ENCODE measurements around the gene ESR1.
"Not testable (repeated sequence)": the region's sequence is repeated elsewhere in the genome, so short reads cannot be mapped to it uniquely, and the experiment has no call there.

Gene ESR1

DNA sequence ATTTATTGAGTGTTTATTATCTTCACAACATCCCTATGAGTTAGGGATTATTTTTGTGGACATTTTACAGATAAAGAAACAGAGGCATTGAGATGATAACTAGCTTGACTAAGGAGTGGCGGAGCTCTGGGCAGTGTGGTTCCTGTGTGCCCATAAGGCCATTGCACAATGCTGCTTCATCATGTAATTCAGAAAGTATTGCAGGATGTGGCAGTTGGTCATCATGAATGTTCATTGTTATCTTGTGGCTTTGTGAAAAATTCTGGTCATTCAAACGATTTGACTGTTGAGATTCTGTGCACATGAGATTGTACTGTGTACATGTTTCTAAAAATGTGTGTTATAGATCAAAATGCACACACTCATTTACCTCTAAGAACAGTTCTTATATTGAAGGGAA is 150.8 kb downstream of the ESR1 start:
- no peak for DNase-seq
- Mint-ChIP-seq H3K27ac (no peak overlapping the region), H3K4me3 (no peak overlapping the region), H3K27me3 (ENCODE audit: low read depth, poor library complexity) (no peaks in the 10 kb centered on the region), H3K4me1 (no peaks in the 10 kb centered on the region), H3K36me3 (ENCODE audit: low read depth) (no peaks in the 10 kb centered on the region), H3K9me3 (no peaks in the 10 kb centered on the region)
- TF ChIP-seq CTCF (IDR thresholded peaks at IDR 0.05) = no peak

DNA sequence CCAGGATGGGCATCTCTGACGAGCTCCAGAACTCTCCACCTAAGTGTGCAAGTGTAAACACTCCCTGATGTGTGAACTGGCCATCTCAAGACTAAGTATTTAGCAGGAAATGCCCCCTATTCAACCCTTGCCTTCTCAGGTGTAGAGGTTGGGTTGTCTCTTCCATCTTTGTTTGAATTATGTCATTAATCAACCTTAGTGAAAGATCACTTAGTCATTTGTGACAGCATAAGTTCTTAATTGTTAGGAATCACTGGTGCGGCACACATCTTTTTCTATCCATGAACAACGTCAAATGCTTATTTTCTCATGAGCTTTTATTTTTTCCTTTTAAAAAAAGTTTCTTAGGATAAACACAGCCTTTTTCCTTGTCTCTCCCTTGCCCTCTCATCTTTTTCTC is 151.6 kb downstream of the ESR1 start:
- TF ChIP-seq CTCF (IDR thresholded peaks at IDR 0.05) = no peak
- Mint-ChIP-seq H3K9me3 (no peaks in the 10 kb centered on the region), H3K27ac (no peak overlapping the region), H3K36me3 (ENCODE audit: low read depth) (no peaks in the 10 kb centered on the region), H3K27me3 (ENCODE audit: low read depth, poor library complexity) (no peaks in the 10 kb centered on the region), H3K4me3 (no peak overlapping the region), H3K4me1 (no peaks in the 10 kb centered on the region)
- DNase-seq = no peak

- no peak for TF ChIP-seq CTCF (IDR thresholded peaks at IDR 0.05)
- no peaks in the 10 kb centered on the region for H3K36me3 Mint-ChIP-seq (ENCODE audit: low read depth)
- H3K4me3 Mint-ChIP-seq = no peak overlapping the region
- H3K4me1 Mint-ChIP-seq = no peaks in the 10 kb centered on the region
- H3K27me3 Mint-ChIP-seq (ENCODE audit: low read depth, poor library complexity) = no peaks in the 10 kb centered on the region
- H3K9me3 Mint-ChIP-seq = no peaks in the 10 kb centered on the region
- no peak overlapping the region for H3K27ac Mint-ChIP-seq
- no peak for DNase-seq
These were observed 154.3 kb downstream of the ESR1 start for GRCh38 chr6:151961809-151962208.

DNA sequence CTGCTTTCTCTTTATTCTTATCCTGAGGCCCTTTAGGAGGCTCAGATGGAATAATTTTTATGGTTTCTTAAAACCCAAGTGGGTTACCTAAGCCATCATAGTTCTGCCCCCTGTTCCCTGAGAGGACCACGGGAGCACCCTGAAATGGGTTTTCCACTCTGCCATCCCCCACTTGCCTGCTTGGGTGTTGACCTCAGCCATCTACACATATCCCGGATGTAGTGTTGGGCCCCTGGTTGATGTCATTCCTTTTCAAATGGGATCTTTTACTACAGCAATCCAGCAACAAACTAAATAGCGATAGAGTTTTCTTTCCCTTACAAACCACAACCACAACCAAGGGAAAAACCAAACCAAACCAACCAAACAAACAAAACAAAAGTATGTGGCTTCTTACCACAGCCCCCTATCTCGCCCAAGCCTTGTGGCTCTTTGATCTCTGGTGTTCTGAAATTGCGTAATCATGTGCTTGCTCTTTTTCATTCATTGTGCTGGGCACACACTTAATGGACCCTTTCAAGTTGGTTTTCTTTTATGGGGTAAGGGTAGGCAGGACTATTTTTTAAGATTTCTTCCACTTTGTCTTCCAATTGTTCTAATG is 154.9 kb downstream of the ESR1 start:
- DNase-seq = no peak
- H3K27me3 Mint-ChIP-seq (ENCODE audit: low read depth, poor library complexity) = no peaks in the 10 kb centered on the region
- no peaks in the 10 kb centered on the region for H3K36me3 Mint-ChIP-seq (ENCODE audit: low read depth)
- no peak overlapping the region for H3K27ac Mint-ChIP-seq
- no peak for TF ChIP-seq CTCF (IDR thresholded peaks at IDR 0.05)
- H3K9me3 Mint-ChIP-seq = no peaks in the 10 kb centered on the region
- H3K4me3 Mint-ChIP-seq = no peak overlapping the region
- H3K4me1 Mint-ChIP-seq = no peaks in the 10 kb centered on the region

- H3K9me3 Mint-ChIP-seq = no peaks in the 10 kb centered on the region
- DNase-seq = no peak
- H3K36me3 Mint-ChIP-seq (ENCODE audit: low read depth) = no peaks in the 10 kb centered on the region
- H3K27ac Mint-ChIP-seq = no peak overlapping the region
- H3K4me1 Mint-ChIP-seq = no peaks in the 10 kb centered on the region
- TF ChIP-seq CTCF (IDR thresholded peaks at IDR 0.05) = no peak
- H3K27me3 Mint-ChIP-seq (ENCODE audit: low read depth, poor library complexity) = no peaks in the 10 kb centered on the region
- no peak overlapping the region for H3K4me3 Mint-ChIP-seq
These were observed 155.5 kb downstream of the ESR1 start for GRCh38 chr6:151963001-151963400.

DNA sequence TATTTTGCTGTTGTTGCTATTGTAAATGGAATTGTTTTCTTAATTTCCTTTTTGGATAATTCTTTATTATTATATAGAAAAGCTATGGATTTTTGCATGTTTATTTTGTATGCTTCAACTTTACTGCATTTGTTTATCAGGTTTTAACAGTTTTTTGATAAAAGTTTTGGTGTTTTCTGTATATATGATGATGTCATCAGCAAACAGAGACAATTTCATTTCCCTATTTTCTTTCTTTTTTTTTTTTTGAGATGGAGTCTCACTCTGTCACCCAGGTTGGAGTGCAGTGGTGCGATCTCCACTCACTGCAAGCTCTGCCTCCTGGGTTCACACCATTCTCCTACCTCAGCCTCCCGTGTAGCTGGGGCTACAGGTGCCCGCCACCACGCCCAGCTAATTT is 156.9 kb downstream of the ESR1 start:
- DNase-seq, H3K4me1 Mint-ChIP-seq: not testable (repeated sequence)

More for the DNA sequence above, 156.9 kb downstream of the ESR1 start:
- not testable (repeated sequence) for H3K9me3 Mint-ChIP-seq; H3K27ac Mint-ChIP-seq; H3K36me3 Mint-ChIP-seq (ENCODE audit: low read depth); H3K27me3 Mint-ChIP-seq (ENCODE audit: low read depth, poor library complexity); H3K4me3 Mint-ChIP-seq
